ENCODE data around the gene ECT2L.

The ECT2L gene

GRCh38 chr6:138795809-138796603, at the start of gene ECT2L:
TSS of gene ECT2L (plus strand) at chr6:138796087. CDS start at chr6:138813275, 17,188 bp downstream.
- Histone ChIP-seq H3K27me3 (ENCODE audit: low read depth) (no peaks in the 10 kb centered on the region), H3K4me3 (no peak within 1 kb of the TSS)

DNA sequence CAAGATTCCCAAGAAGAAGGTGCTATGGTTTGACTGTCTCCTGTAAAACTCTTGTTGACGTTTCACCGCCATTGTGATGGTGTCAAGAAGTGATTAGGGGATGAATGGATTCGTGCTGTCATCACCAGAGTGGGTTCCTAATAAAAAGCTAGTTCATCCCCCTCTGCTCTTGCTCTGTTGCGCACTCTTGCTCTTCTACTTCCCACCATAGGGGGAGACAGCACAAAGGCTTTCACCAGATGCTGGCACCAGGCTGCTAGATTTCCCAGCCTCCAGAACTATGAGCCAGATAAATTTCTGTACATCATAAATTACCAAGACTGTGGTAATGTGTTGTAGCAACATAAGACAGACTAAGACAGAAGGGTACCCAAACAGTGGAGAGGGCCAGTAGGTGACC, 43.9 kb upstream of the ECT2L start:
- no peak overlapping the region for H3K4me3 ChIP-seq
- DNase-seq (ENCODE audit: low spot score in 2 of 2) = peak; percentile 18 to 21
- in situ Hi-C loops (cut with MboI; ENCODE audit: low sequenced_read_pairs) = loop anchor here (10.0 kb wide), 1 partner anchor 637 kb away; no protein-coding TSS in a partner anchor
- no peaks in the 10 kb centered on the region for H3K9me3 ChIP-seq
- H3K27me3 ChIP-seq (ENCODE audit: low read depth) = no peaks in the 10 kb centered on the region
- no peaks in the 10 kb centered on the region for H3K4me1 ChIP-seq
- H3K36me3 ChIP-seq (replicated peaks) = no peaks in the 10 kb centered on the region

More at GRCh38 chr6:138795809-138796603, at the start of gene ECT2L:
- H3K36me3 ChIP-seq (replicated peaks) = no peaks in the 10 kb centered on the region
- no peak for DNase-seq (ENCODE audit: low spot score in 2 of 2)
- no peaks in the 10 kb centered on the region for H3K4me1 ChIP-seq
- in situ Hi-C loops (cut with MboI; ENCODE audit: low sequenced_read_pairs) = no loop called here
- H3K9me3 ChIP-seq = no peaks in the 10 kb centered on the region

DNA sequence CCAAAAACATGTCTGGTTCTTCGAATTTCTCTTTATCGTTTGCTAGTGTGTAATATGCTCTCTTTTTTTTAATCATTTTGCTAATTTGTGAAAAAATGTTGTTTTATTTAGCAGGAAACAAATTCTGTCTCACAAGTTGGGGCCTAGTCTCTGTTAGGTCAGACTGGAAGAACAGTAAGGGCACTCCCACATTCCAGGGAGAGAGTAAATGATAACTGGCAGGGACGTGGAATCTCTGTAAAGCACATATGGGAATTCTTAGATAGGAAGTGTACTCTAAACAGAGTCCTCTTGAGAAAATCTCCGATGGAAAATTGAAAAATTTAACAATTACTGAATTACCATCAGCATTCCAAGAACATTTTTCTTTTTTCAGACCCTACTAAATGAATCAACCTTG, 38.8 kb upstream of the ECT2L start:
- no peak overlapping the region for H3K4me3 ChIP-seq
- no peaks in the 10 kb centered on the region for H3K36me3 ChIP-seq (replicated peaks)
- in situ Hi-C loops (cut with MboI; ENCODE audit: low sequenced_read_pairs) = loop anchor here (10.0 kb wide), 1 partner anchor 642 kb away; no protein-coding TSS in a partner anchor
- no peaks in the 10 kb centered on the region for H3K9me3 ChIP-seq
- no peak for DNase-seq (ENCODE audit: low spot score in 2 of 2)
- H3K4me1 ChIP-seq = no peaks in the 10 kb centered on the region
- no peaks in the 10 kb centered on the region for H3K27me3 ChIP-seq (ENCODE audit: low read depth)

- H3K9me3 ChIP-seq = no peaks in the 10 kb centered on the region
- no peak overlapping the region for H3K4me3 ChIP-seq
- DNase-seq (ENCODE audit: low spot score in 2 of 2) = peak in 1 of 2 experiments; percentile 53
- H3K36me3 ChIP-seq (replicated peaks) = no peaks in the 10 kb centered on the region
- in situ Hi-C loops (cut with MboI; ENCODE audit: low sequenced_read_pairs) = loop anchor here (10.0 kb wide), 1 partner anchor 331 kb away; no protein-coding TSS in a partner anchor
- H3K27me3 ChIP-seq (ENCODE audit: low read depth) = no peaks in the 10 kb centered on the region
- no peaks in the 10 kb centered on the region for H3K4me1 ChIP-seq
These were observed 29.8 kb upstream of the ECT2L start for GRCh38 chr6:138765896-138766655.

DNA sequence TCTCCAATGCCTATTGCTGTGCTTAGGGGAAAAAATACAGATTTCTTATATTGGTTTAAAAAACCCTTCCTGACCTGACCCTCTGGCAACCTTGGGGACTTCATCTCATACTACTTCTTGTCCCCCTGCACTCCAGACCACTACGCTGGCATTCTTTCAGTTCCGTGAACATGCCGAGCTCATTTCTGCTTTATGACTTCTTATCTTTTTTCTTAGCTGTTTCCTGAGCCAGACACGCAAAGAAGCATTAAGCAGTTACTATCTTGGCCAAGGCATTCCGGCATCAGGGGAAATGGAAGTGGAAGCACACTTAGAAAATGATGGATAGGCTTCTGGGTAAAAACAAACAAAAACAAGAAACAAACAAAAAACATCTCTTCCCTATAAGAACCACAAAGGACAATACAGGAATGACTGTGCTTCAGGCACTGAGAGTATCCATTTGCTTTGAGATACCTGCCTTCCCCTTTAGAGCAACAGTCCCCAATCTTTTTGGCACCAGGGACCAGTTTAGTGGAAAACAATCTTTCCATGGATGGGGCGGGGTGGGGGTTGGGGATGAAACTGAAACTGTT, 26.7 kb upstream of the ECT2L start:
- in situ Hi-C loops (cut with MboI; ENCODE audit: low sequenced_read_pairs) = loop anchor here (10.0 kb wide), 1 partner anchor 334 kb away; no protein-coding TSS in a partner anchor
- Histone ChIP-seq H3K27me3 (ENCODE audit: low read depth) (no peaks in the 10 kb centered on the region), H3K9me3 (no peaks in the 10 kb centered on the region), H3K4me1 (peaks cover 5% of the 10 kb centered on the region), H3K36me3 (replicated peaks) (no peaks in the 10 kb centered on the region), H3K4me3 (no peak overlapping the region)
- no peak for DNase-seq (ENCODE audit: low spot score in 2 of 2)

DNA sequence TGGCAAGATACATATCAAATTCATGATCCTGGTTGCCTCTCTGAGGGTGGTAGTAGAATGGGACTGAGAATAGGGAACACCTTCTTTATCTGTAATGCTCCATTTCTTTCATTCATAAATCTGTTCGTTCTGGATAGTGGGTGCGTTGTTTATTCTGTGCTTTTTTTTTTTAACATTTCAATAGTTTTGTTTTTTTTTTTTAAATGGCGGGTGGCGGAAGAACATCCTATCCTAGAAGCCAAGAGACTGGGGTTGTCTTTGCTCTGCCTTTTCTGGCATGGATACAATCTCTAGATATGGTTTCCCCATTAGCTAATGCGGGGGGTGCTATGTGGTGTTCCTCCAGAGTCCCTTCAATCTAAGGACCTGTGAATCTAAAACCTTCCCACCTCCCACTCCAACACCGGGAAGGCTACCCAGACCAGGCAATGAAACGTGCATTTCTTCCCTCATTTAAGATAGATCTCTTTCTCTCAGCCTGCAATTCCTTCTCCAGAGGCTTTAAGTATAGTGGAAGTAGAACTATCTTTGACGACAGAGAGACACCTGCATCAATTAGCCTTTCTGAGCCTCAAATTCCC, 23.2 kb upstream of the ECT2L start:
- Histone ChIP-seq H3K4me3 (peak overlapping the region; percentile 68), H3K4me1 (peaks cover 5% of the 10 kb centered on the region), H3K27me3 (ENCODE audit: low read depth) (no peaks in the 10 kb centered on the region), H3K36me3 (replicated peaks) (no peaks in the 10 kb centered on the region), H3K9me3 (no peaks in the 10 kb centered on the region)
- no peak for DNase-seq (ENCODE audit: low spot score in 2 of 2)
- in situ Hi-C loops (cut with MboI; ENCODE audit: low sequenced_read_pairs) = no loop called here

- in situ Hi-C loops (cut with MboI; ENCODE audit: low sequenced_read_pairs) = no loop called here
- peaks cover 5% of the 10 kb centered on the region for H3K4me1 ChIP-seq
- H3K27me3 ChIP-seq (ENCODE audit: low read depth) = no peaks in the 10 kb centered on the region
- no peaks in the 10 kb centered on the region for H3K9me3 ChIP-seq
- H3K36me3 ChIP-seq (replicated peaks) = no peaks in the 10 kb centered on the region
- H3K4me3 ChIP-seq = peak within 1 kb of the TSS; percentile 68
- DNase-seq (ENCODE audit: low spot score in 2 of 2) = peak; percentile 95 to 96
These were observed 22.5 kb upstream of the ECT2L start, which contains the start of gene CCDC28A for GRCh38 chr6:138773177-138774091. TSS of gene CCDC28A (plus strand) at chr6:138773769. CDS start at chr6:138776121, 2,352 bp downstream.

- peak overlapping the region; percentile 68 for H3K4me3 ChIP-seq
- in situ Hi-C loops (cut with MboI; ENCODE audit: low sequenced_read_pairs) = no loop called here
- H3K36me3 ChIP-seq (replicated peaks) = no peaks in the 10 kb centered on the region
- H3K4me1 ChIP-seq = peaks cover 5% of the 10 kb centered on the region
- no peaks in the 10 kb centered on the region for H3K27me3 ChIP-seq (ENCODE audit: low read depth)
- H3K9me3 ChIP-seq = no peaks in the 10 kb centered on the region
- DNase-seq (ENCODE audit: low spot score in 2 of 2) = no peak
These were observed 21.5 kb upstream of the ECT2L start for GRCh38 chr6:138774370-138774769.

DNA sequence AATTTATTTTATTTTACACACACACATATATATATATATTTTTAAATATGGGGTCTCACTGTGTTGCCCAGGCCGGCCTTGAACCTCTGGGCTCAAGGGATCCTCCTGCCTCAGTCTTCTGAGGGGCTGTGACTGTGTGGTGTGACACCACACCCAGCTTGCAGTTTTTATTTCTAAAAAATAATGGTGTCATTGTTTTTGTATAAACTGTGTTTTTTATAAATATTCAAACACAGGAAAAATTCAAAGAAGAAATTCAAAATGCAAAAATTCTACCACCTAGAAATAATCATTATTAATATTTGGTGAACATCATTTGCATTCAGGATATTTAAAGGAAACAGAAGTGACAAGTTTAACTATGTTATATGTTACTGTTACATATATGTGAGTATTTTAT, 19.2 kb upstream of the ECT2L start:
- H3K4me1 ChIP-seq = peaks cover 5% of the 10 kb centered on the region
- in situ Hi-C loops (cut with MboI; ENCODE audit: low sequenced_read_pairs) = no loop called here
- H3K4me3 ChIP-seq = no peak overlapping the region
- H3K9me3 ChIP-seq = no peaks in the 10 kb centered on the region
- no peaks in the 10 kb centered on the region for H3K27me3 ChIP-seq (ENCODE audit: low read depth)
- H3K36me3 ChIP-seq (replicated peaks) = no peaks in the 10 kb centered on the region
- no peak for DNase-seq (ENCODE audit: low spot score in 2 of 2)

GRCh38 chr6:138778331-138778730, 17.6 kb upstream of the ECT2L start:
- DNase-seq (ENCODE audit: low spot score in 2 of 2) = no peak
- no peaks in the 10 kb centered on the region for H3K27me3 ChIP-seq (ENCODE audit: low read depth)
- no peak overlapping the region for H3K4me3 ChIP-seq
- H3K36me3 ChIP-seq (replicated peaks) = no peaks in the 10 kb centered on the region
- no peaks in the 10 kb centered on the region; the same call in none of the 2 replicates for H3K4me1 ChIP-seq
- H3K9me3 ChIP-seq = no peaks in the 10 kb centered on the region
- in situ Hi-C loops (cut with MboI; ENCODE audit: low sequenced_read_pairs) = no loop called here

DNA sequence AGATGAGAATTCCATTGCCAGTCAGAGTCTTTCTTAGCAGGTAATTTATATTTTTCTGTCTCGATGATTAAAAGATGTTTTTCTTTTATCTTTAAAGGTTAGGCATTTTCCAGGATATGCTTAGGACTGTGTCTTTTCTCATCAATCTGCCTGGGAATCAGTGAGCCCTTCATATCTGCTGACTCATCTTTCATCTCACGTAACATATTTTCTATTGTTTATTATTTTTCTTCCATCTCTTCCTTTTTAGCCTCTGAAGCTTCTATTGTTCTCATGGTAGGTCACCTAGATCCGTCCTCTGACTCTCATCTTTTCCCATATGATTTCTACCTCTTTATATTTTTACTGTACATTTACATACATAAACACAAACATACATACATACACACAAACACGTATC, 13.6 kb upstream of the ECT2L start:
- no peaks in the 10 kb centered on the region; the same call in none of the 2 replicates for H3K4me1 ChIP-seq
- no peaks in the 10 kb centered on the region for H3K27me3 ChIP-seq (ENCODE audit: low read depth)
- no peaks in the 10 kb centered on the region for H3K36me3 ChIP-seq (replicated peaks)
- no peak overlapping the region for H3K4me3 ChIP-seq
- H3K9me3 ChIP-seq = no peaks in the 10 kb centered on the region
- in situ Hi-C loops (cut with MboI; ENCODE audit: low sequenced_read_pairs) = no loop called here
- no peak for DNase-seq (ENCODE audit: low spot score in 2 of 2)

- Histone ChIP-seq H3K27me3 (ENCODE audit: low read depth) (no peaks in the 10 kb centered on the region), H3K9me3 (no peaks in the 10 kb centered on the region), H3K4me3 (no peak overlapping the region), H3K36me3 (replicated peaks) (no peaks in the 10 kb centered on the region; the same call in 1 of the 2 replicates), H3K4me1 (no peaks in the 10 kb centered on the region; the same call in none of the 2 replicates)
- in situ Hi-C loops (cut with MboI; ENCODE audit: low sequenced_read_pairs) = no loop called here
- DNase-seq (ENCODE audit: low spot score in 2 of 2) = no peak
These were observed 10.8 kb upstream of the ECT2L start for GRCh38 chr6:138785079-138785478.

All from HAP-1 (cell line).